Prostate gland (tissue), 2 donors: ENCODE results near the gene HOXC12.

Source experiments
- CTCF ChIP-seq, 4 experiments: fragments of 200-600 bp in 2 of 4; fragments of 450-650 bp in 2 of 4; sonication (generic) in 2 of 4; IDR thresholded peaks; 1 replicate in 3 of 4; 2 replicates in 1 of 4; pipeline ENCODE4 v1.5.1; 2016 to 2019; ENCODE audit warnings: antibody characterized with exemption in 4 of 4, mild to moderate bottlenecking in 2 of 4, moderate library complexity in 2 of 4
- POLR2A ChIP-seq: fragments of 450-650 bp; IDR thresholded peaks from one replicate; pipeline ENCODE4 v1.6.1; 2016; ENCODE audit warnings: antibody characterized with exemption, mild to moderate bottlenecking

GRCh38 chr12:53973236-53974042 lies 18.7 kb downstream of the HOXC12 start:
- no peak for TF ChIP-seq CTCF (IDR thresholded peaks at IDR 0.05)
- no peak for TF ChIP-seq POLR2A
